Stimulated activated CD8-positive, alpha-beta memory T cell treated with anti-CD3 and anti-CD28 coated beads, Interleukin-4, amount 100 ng/mL, for 1 hour (primary cell): ENCODE data around the gene FGF9.

Experiments used
- DNase-seq, 2 donors: peaks; one replicate each; pipeline ENCODE4 v3.0.0-alpha.2; 2020; ENCODE audit warnings: low read depth in 2 of 2, low spot score in 1 of 2

FGF9 gene

GRCh38 chr13:21670883-21671619 is at the start of gene FGF9:
TSS of gene FGF9 (plus strand) at chr13:21671073. CDS start at chr13:21671913, 840 bp downstream.
- DNase-seq, result peak; percentile 56 to 58

- no peak for DNase-seq
These were observed 45.5 kb upstream of the FGF9 start for GRCh38 chr13:21625366-21625765.

GRCh38 chr13:21632196-21632595 is 38.7 kb upstream of the FGF9 start:
- DNase-seq, result no peak

DNA sequence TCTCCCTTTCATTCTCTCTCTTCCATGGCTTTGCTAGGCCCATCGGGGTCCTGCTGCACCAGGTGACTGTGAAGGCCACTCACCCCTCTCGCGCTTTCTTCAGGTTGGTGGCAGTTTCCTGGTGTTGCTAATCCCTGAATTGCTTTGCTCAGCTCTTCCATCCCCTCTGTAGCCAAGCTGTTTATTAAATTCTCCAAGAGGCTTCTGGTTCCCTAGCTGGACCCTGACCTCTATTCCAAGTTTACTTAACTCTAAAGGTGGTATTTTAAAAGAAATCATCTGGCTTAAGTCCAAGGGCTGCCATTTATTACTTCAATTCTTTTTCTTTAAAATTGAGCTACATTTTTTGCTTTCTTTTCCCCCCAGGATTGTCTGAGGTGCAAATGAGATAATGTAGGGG is 34.2 kb upstream of the FGF9 start:
- DNase-seq, result no peak

- no peak for DNase-seq
These were observed 33.6 kb upstream of the FGF9 start for GRCh38 chr13:21637296-21637695.

DNA sequence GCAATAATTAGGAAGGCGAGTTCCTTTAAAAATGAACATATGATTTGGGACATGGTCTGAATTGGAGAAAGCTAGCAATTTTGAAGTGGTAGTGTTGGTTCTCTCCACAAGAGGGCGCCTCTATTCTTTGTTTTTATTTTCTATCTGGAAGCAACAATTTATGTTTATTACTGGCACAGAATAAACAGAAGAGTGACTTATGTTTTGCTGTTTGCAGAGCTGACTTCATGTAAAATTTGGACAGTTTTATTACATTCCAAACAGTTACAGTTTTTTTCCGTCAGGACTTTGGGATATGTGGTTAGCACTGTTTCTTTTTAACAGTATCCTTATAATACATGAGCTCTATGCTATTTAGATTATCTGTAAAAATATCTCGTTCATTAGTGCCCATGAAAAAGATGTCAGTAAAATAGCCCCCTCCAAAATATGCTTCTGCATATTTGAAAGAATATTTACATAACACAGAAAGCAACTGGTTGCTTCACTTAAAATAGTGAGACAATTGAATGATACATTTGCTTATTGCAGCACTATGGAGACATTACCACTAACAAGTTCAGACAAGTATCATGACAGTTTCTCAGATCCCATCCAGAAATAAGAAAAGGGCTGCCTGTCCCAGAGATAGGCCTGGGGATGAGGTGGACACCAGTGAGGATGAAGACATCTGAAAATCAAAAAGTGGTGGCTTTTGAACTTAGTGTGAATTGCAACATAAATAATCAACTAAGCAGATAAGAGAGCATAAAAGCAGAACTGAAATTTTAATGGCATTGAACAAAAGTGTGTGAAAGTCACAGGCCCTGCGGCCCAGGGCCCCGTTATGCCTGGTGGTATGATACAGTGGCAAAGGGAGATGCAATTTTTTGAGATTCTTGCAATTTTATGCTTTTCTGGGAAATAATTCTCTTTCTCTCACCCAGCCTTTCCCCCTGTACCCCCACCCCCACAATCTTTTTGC is 32.3 kb upstream of the FGF9 start:
- no peak for DNase-seq

DNA sequence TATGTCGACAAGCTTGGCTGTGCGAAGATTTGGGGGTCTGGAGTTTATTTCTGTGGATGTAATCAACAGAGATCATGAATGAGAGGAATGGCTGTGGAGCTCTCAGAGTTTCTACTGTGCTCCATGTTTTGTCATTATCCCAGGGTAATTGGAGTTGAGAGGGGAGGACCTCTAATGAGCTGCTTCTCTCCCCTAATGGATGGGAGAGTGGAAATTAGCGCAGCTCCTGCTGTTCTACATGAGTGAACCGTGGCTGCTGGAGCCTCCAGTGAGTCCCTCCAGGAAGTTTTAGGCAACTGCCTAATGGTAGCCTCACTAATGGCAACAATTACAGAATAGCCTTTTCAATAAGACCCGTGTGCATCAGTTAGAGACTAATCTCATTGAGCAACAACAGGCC is 31.3 kb upstream of the FGF9 start:
- no peak for DNase-seq

GRCh38 chr13:21641629-21642028 is 29.2 kb upstream of the FGF9 start:
- DNase-seq, result no peak

GRCh38 chr13:21657538-21657937 is 13.3 kb upstream of the FGF9 start:
- DNase-seq, result no peak

DNA sequence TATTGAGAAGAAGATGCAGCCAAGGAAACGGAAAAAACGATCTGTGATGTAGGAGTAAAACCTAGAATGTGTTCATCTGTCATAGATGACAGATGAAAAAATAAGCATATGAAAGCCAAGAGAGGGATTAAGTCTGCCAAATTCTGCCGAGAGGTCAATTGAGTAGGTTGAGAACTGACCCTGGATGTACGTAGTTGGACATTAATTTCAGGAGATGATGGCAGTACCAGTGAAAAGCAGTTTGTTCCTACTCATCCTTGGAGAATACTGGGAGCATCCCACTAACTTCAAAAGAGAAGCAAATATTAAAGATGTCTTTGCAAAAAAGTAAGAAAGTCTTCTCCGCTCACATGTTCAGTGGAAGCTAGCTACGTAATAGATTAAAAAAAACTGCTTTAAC is 11.8 kb upstream of the FGF9 start:
- DNase-seq, result no peak

GRCh38 chr13:21661097-21661909 is 9.6 kb upstream of the FGF9 start:
- DNase-seq, result no peak

DNA sequence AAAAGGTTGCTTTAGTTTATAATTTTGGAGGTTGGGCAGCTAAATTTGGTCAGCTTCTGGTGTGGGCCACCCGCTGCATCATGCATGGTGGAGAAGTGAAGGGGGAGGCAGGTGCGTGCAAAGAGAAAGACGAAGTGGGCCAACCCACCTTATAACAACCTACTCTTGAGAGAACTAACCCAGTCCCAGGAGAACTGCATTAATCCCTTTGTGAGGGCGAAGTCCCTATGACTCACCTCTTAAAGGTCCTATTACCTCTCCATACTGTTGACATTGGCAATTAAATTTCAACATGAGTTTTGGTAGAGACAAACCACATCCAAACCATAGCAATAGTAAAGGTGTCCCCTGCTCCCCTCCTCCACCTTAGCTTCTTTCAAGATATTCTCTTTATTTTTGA is 7.7 kb upstream of the FGF9 start:
- DNase-seq, result no peak

GRCh38 chr13:21668732-21669275 is 2.1 kb upstream of the FGF9 start:
- no peak for DNase-seq

DNA sequence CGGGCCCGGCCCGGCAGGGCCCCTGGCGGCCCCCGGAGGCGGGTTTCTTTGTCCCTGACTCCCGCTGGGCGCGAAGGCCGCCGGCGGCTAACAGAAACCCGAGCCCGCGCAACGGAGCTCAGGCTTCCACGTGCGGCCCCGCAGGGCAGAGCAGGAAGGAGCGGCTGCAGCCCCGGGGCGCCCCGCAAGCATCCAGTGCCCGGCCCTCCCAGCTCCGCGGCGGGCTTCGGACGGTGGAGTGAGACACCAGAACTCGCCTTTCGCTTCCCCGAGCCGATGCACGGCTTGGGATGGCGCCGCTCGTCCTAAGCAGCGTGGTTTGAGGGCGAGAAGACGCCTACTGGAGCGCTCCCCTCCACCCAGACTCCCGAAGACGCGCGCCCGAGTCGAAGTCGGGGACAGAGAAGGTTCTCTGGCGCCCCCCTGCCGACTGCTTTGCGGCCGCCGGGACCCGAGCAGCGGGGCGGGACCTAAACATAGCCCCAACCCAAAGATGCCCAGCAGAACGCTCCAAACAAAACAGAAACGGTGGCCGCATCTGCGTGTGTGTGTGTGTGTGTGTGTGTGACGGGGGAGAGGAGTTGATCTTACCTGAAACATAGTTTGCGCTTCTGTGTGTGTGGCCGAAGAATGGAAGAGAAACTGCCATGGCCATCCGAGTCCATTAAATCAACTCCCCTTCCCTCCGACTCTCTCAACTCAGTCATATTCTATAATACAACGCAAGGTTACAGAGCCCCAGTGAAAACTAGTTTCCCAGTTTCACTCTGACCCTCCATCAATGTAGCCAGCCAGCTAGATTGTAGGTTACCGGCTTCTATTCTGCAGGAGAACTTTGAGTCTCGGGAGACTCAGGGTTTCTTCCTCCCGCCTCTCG is 629 bp upstream of the FGF9 start:
- no peak for DNase-seq

DNA sequence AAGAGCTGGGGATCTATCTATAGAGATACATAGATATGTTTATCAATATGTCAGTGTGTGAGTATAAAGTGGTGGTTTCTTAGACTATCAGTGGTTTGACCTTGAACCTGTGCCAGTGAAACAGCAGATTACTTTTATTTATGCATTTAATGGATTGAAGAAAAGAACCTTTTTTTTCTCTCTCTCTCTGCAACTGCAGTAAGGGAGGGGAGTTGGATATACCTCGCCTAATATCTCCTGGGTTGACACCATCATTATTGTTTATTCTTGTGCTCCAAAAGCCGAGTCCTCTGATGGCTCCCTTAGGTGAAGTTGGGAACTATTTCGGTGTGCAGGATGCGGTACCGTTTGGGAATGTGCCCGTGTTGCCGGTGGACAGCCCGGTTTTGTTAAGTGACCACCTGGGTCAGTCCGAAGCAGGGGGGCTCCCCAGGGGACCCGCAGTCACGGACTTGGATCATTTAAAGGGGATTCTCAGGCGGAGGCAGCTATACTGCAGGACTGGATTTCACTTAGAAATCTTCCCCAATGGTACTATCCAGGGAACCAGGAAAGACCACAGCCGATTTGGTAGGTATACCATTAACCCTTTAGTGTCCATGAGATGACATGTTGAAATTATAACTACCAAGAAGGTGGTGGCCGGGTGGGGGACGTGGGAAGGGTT is 880 bp downstream of the FGF9 start:
- DNase-seq, result no peak

- no peak for DNase-seq
These were observed 1.4 kb downstream of the FGF9 start for GRCh38 chr13:21672287-21672680.

GRCh38 chr13:21672796-21673538 is 2.1 kb downstream of the FGF9 start:
- DNase-seq, result no peak

GRCh38 chr13:21673539-21673788 is 2.6 kb downstream of the FGF9 start:
- DNase-seq, result no peak

DNA sequence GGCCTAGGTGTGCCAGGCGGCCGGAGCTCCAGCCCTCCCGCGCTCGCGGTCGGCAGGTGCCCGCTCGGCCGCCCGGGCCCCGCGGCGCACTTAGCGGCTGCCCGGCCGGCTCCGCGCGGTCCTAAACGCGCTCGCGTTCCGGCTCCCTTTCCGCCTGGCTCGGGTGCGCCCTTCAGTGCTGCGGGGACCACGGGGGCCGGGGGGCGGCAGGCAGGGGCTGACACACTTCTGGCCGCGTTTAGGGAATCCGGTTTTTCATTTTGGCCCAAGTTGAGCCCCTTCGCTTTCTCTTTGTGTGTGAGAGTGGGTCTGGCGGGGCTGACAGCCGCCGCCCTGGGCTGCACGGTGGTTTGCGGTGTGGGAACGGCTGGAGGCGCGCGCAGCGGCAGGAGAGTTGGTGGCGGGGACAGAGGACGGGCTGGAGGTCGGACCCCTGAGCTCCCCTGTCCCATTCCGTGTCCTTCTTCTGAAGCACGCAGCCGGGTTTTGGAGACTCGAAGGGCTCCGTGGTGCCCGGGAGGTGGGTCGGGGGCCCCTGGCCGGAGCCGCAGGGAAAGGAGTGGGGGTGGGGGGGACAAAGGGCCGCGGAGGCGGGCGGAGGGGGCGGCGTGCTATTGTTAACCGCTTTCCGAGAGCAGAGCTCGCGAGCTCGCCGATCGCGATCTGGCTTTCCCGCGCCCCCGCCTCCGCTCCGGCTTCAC is 3.1 kb downstream of the FGF9 start:
- no peak for DNase-seq
